ENCODE data around the gene C1GALT1. TPM values are rescaled to one million over a fixed set of nuclear protein-coding genes. Genes with fewer than 3 reads are reported as not detected.
A peak's percentile ranks its signal among the peaks of the same experiment; 100 is the strongest.

The C1GALT1 gene
- total RNA-seq, 1 experiment from 2014 or later: 27.2 TPM

DNA sequence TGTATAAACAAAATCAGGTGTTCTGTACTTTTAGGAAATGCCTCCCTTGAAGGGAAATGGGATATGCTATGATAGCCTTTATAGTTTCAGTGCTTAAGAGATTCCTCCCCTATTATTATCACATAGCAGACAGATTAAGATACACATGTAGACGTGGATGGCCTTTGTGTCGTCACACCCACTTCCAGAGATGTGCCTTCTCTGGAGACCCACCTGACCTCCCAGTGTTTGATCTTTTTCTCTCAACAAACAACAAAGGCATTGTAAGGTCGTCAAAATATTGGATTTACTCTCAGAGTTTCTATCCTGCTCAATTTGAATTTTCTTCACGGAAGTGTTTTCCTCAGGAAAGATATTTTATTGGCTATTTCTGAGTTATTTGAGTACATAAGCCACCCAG is 25.7 kb upstream of the C1GALT1 start:
- Histone ChIP-seq H2AFZ (ENCODE audit: low read depth, low read length, poor library complexity, severe bottlenecking) (no peak overlapping the region), H3K9ac (ENCODE audit: low read length) (no peak overlapping the region), H3K4me1 (ENCODE audit: control insufficient read depth in 1 of 2, insufficient read depth in 2 of 2, low read length in 2 of 2) (peaks cover 0 to 5% of the 10 kb centered on the region in 2 experiments; a peak in 1 of 4 replicates), H3K79me2 (ENCODE audit: insufficient read depth, low read length) (no peaks in the 10 kb centered on the region), H3K9me3 (ENCODE audit: control insufficient read depth in 1 of 2, insufficient read depth in 1 of 2, low read depth in 1 of 2, low read length in 2 of 2) (no peaks in the 10 kb centered on the region), H3K27ac (ENCODE audit: low read depth, low read length) (no peak overlapping the region), H3K4me2 (ENCODE audit: low read length) (no peak overlapping the region), H3K27me3 (ENCODE audit: insufficient read depth, low read length) (no peaks in the 10 kb centered on the region), H4K20me1 (ENCODE audit: insufficient read depth) (no peaks in the 10 kb centered on the region), H3K4me3 (replicated peaks in 1 of 2; ENCODE audit: low read depth in 1 of 2, low read length in 2 of 2) (no peak overlapping the region), H3K9me2 (ENCODE audit: insufficient read depth) (no peaks in the 10 kb centered on the region), H3K36me3 (ENCODE audit: control insufficient read depth in 1 of 2, insufficient read depth in 2 of 2, low read length in 2 of 2) (no peaks in the 10 kb centered on the region)
- ChIA-PET POLR2A (no interaction called here), RAD21 (ENCODE audit: low non-redundant PET in 1 of 2, low total read pairs in 2 of 2, uncharacterized antibody in 2 of 2, unreplicated experiment in 2 of 2) (no interaction called here), CTCF (no interaction called here)
- BruUV-seq (replicated peaks): no TSS peak
- no peak for DNase-seq (ENCODE audit: low read depth, low spot score)
- TF ChIP-seq CBX3 (IDR thresholded peaks at IDR 0.05; ENCODE audit: low read depth): no peak
- TF ChIP-seq ELF1 (IDR thresholded peaks at IDR 0.05; ENCODE audit: borderline replicate concordance, low read depth): no peak
- intact Hi-C loops (cut with micrococcal nuclease): no loop called here
- no peak for ATAC-seq

DNA sequence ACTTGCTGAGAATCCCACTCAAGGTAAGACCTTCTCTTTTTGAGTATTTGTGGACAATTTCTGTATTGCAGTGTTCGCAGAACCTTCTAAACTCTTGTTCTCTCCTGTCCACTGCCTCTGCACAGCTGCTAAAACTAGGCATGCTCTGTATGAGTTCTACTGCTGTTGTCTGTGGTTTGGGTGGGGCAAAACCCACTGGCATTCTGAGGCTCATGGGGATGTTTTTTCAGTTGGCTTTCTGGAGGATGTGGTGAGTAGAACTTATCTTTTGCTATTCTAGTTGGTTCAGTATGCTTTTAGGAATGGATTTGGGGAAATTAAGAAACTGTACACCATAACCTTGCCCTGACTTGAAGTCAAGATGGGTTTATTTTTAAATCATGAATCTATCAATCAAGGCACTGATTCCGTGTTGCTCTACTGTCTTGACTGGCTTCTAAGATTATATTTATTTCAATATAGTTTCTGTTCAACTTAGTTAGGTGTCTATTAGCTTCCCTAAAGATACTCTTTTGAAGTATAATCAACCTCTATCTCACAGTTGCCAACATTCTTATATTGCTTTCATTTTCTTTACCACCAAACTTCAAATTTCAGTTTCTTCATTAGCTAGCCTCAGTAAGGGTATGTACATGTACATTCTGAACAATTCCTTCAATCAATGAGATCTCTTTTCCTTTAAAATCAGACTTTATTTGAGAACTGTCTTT is 25.0 kb upstream of the C1GALT1 start:
- H4K20me1 ChIP-seq (ENCODE audit: insufficient read depth): no peaks in the 10 kb centered on the region
- no peak overlapping the region for H3K9ac ChIP-seq (ENCODE audit: low read length)
- ChIA-PET POLR2A (no interaction called here), CTCF (no interaction called here), RAD21 (ENCODE audit: low non-redundant PET in 1 of 2, low total read pairs in 2 of 2, uncharacterized antibody in 2 of 2, unreplicated experiment in 2 of 2) (no interaction called here)
- H3K36me3 ChIP-seq (ENCODE audit: control insufficient read depth in 1 of 2, insufficient read depth in 2 of 2, low read length in 2 of 2): no peaks in the 10 kb centered on the region
- H3K79me2 ChIP-seq (ENCODE audit: insufficient read depth, low read length): no peaks in the 10 kb centered on the region
- no peak for DNase-seq (ENCODE audit: low read depth, low spot score)
- H3K27me3 ChIP-seq (ENCODE audit: insufficient read depth, low read length): no peaks in the 10 kb centered on the region
- H3K4me1 ChIP-seq (ENCODE audit: control insufficient read depth in 1 of 2, insufficient read depth in 2 of 2, low read length in 2 of 2): peaks cover 0 to 4% of the 10 kb centered on the region in 2 experiments; a peak in 1 of 4 replicates
- 0 out of 2 replicates have a peak, but pooled peaks have one; percentile 36 for ATAC-seq
- BruUV-seq (replicated peaks): no TSS peak
- TF ChIP-seq, protein P1, sequence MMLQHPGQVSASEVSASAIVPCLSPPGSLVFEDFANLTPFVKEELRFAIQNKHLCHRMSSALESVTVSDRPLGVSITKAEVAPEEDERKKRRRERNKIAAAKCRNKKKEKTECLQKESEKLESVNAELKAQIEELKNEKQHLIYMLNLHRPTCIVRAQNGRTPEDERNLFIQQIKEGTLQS (IDR thresholded peaks at IDR 0.05): no peak
- no peak for TF ChIP-seq RAD21 (IDR thresholded peaks at IDR 0.05; ENCODE audit: low read depth)
- no peak for TF ChIP-seq POLR2A (IDR thresholded peaks at IDR 0.05; ENCODE audit: borderline replicate concordance, extremely low read depth, insufficient read depth, insufficient read length)
- no peak for TF ChIP-seq ZNF274 (IDR thresholded peaks at IDR 0.05; ENCODE audit: low read depth, low read length)
- no peak for TF ChIP-seq CBX3 (IDR thresholded peaks at IDR 0.05; ENCODE audit: low read depth)
- no peak for TF ChIP-seq YY1 (IDR thresholded peaks at IDR 0.05; ENCODE audit: extremely low read depth, insufficient replicate concordance, low read depth, low read length)
- TF ChIP-seq, protein P2, sequence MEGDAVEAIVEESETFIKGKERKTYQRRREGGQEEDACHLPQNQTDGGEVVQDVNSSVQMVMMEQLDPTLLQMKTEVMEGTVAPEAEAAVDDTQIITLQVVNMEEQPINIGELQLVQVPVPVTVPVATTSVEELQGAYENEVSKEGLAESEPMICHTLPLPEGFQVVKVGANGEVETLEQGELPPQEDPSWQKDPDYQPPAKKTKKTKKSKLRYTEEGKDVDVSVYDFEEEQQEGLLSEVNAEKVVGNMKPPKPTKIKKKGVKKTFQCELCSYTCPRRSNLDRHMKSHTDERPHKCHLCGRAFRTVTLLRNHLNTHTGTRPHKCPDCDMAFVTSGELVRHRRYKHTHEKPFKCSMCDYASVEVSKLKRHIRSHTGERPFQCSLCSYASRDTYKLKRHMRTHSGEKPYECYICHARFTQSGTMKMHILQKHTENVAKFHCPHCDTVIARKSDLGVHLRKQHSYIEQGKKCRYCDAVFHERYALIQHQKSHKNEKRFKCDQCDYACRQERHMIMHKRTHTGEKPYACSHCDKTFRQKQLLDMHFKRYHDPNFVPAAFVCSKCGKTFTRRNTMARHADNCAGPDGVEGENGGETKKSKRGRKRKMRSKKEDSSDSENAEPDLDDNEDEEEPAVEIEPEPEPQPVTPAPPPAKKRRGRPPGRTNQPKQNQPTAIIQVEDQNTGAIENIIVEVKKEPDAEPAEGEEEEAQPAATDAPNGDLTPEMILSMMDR (IDR thresholded peaks at IDR 0.05 in 2 of 3, conservative IDR thresholded peaks at IDR 0.05 in 1 of 3; ENCODE audit: borderline replicate concordance in 1 of 3, insufficient read depth in 1 of 3, low read depth in 2 of 3, low read length in 2 of 3): no peak
- TF ChIP-seq EGR1 (IDR thresholded peaks at IDR 0.05; ENCODE audit: low read depth): no peak
- no peak for TF ChIP-seq SRF (IDR thresholded peaks at IDR 0.05; ENCODE audit: low read depth)
- TF ChIP-seq, protein P3, sequence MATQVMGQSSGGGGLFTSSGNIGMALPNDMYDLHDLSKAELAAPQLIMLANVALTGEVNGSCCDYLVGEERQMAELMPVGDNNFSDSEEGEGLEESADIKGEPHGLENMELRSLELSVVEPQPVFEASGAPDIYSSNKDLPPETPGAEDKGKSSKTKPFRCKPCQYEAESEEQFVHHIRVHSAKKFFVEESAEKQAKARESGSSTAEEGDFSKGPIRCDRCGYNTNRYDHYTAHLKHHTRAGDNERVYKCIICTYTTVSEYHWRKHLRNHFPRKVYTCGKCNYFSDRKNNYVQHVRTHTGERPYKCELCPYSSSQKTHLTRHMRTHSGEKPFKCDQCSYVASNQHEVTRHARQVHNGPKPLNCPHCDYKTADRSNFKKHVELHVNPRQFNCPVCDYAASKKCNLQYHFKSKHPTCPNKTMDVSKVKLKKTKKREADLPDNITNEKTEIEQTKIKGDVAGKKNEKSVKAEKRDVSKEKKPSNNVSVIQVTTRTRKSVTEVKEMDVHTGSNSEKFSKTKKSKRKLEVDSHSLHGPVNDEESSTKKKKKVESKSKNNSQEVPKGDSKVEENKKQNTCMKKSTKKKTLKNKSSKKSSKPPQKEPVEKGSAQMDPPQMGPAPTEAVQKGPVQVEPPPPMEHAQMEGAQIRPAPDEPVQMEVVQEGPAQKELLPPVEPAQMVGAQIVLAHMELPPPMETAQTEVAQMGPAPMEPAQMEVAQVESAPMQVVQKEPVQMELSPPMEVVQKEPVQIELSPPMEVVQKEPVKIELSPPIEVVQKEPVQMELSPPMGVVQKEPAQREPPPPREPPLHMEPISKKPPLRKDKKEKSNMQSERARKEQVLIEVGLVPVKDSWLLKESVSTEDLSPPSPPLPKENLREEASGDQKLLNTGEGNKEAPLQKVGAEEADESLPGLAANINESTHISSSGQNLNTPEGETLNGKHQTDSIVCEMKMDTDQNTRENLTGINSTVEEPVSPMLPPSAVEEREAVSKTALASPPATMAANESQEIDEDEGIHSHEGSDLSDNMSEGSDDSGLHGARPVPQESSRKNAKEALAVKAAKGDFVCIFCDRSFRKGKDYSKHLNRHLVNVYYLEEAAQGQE (IDR thresholded peaks at IDR 0.05; ENCODE audit: low read depth): no peak
- no peak for TF ChIP-seq EZH2phosphoT487 (IDR thresholded peaks at IDR 0.05; ENCODE audit: borderline replicate concordance)
- no peak for TF ChIP-seq POLR2AphosphoS5 (IDR thresholded peaks at IDR 0.05; ENCODE audit: low read depth, low read length)
- H3K9me2 ChIP-seq (ENCODE audit: insufficient read depth): no peaks in the 10 kb centered on the region
- intact Hi-C loops (cut with micrococcal nuclease): no loop called here
- peak overlapping the region; percentile 33 for H2AFZ ChIP-seq (ENCODE audit: low read depth, low read length, poor library complexity, severe bottlenecking)
- H3K27ac ChIP-seq (ENCODE audit: low read depth, low read length): no peak overlapping the region
- no peak overlapping the region for H3K4me3 ChIP-seq (replicated peaks in 1 of 2; ENCODE audit: low read depth in 1 of 2, low read length in 2 of 2)
- no peaks in the 10 kb centered on the region for H3K9me3 ChIP-seq (ENCODE audit: control insufficient read depth in 1 of 2, insufficient read depth in 1 of 2, low read depth in 1 of 2, low read length in 2 of 2)
- H3K4me2 ChIP-seq (ENCODE audit: low read length): no peak overlapping the region

All from HCT116 (cell line).